Measurements from ENCODE around the gene ROR1. TPM values are rescaled to one million over a fixed set of nuclear protein-coding genes. Genes with fewer than 3 reads are reported as not detected.

Gene ROR1
- total and polyA plus RNA-seq, 3 experiments from 2014 or later = not detected

DNA sequence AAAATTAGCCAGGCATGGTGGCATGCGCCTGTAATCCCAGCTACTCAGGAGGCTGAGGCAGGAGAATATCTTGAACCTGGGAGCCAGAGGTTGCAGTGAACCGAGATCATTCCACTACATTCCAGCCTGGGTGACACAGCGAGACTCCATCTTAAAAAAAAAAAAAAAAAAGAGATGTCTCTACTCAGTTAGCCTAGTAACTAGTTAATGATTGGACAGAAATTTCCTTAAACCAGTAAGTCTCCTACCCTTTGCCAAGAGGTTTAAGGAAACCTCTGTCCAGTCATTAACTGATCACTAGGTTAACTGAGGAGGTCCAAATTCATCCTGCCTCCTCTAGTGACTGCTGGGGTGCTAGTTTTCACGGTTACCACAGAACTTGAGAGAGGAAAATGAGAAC, 285.7 kb downstream of the ROR1 start:
- Histone ChIP-seq H3K4me3 (ENCODE audit: low read length) (no peak overlapping the region), H3K36me3 (ENCODE audit: insufficient read depth, low read length) (no peaks in the 10 kb centered on the region), H3K4me1 (ENCODE audit: insufficient read depth, low read length) (no peaks in the 10 kb centered on the region), H3K27ac (ENCODE audit: low read depth, low read length) (no peak overlapping the region), H3K9me3 (ENCODE audit: low read length) (no peaks in the 10 kb centered on the region), H3K27me3 (ENCODE audit: insufficient read depth, low read length, poor library complexity, severe bottlenecking) (no peaks in the 10 kb centered on the region)
- Mint-ChIP-seq H3K27me3 (peaks cover 7 to 28% of the 10 kb centered on the region in 2 donors), H3K9me3 (peaks cover 0 to 11% (median 4%) of the 10 kb centered on the region in 5 donors), H3K36me3 (no peaks in the 10 kb centered on the region), H3K4me3 (no peak overlapping the region), H3K4me1 (no peaks in the 10 kb centered on the region), H3K27ac (no peak overlapping the region)
- ChIA-PET POLR2A (no interaction called here), CTCF (no interaction called here)
- no peak for DNase-seq

DNA sequence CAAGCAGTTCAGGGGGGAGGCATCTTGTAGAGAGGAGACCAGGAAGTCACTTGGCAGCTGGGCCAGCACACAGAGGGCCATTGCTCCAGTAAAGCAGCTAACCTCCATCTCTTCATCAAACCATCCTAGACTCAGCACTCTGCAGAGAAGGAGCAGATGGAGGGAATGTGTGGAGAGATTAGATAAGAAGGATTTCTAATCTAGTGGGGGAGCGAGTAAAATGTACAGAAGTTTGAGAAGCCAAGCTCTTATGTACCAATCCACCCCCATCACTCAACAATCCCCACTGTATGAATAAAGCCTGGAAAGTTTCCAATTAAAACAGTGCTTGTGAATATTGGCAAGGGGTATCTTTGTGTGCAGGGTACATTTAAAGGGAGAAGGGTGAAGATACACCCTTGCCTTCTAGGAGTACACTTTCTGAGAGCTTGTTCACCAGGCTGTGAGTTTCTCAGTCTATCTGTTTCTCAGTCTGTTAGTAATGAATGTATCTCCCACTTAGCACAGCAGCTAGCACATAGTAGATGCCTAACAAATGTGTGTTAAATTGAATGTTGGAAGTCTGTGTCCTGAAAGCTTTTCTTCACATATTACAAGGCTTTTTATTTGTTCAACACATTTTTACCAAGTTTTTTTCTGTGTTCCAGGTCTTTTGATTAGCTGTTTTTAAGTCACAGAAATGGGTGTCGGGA, 286.9 kb downstream of the ROR1 start:
- H3K4me3 ChIP-seq (ENCODE audit: low read length) = no peak overlapping the region
- CTCF ChIA-PET = no interaction called here
- Mint-ChIP-seq H3K27me3 (peaks cover 9 to 28% of the 10 kb centered on the region in 2 donors), H3K9me3 (peaks cover 0 to 11% (median 4%) of the 10 kb centered on the region in 5 donors), H3K36me3 (no peaks in the 10 kb centered on the region), H3K27ac (no peak overlapping the region), H3K4me3 (no peak overlapping the region), H3K4me1 (no peaks in the 10 kb centered on the region)
- H3K9me3 ChIP-seq (ENCODE audit: low read length) = no peaks in the 10 kb centered on the region
- no peaks in the 10 kb centered on the region for H3K36me3 ChIP-seq (ENCODE audit: insufficient read depth, low read length)
- POLR2A ChIA-PET = no interaction called here
- no peak overlapping the region for H3K27ac ChIP-seq (ENCODE audit: low read depth, low read length)
- DNase-seq = no peak
- H3K27me3 ChIP-seq (ENCODE audit: insufficient read depth, low read length, poor library complexity, severe bottlenecking) = no peaks in the 10 kb centered on the region
- no peaks in the 10 kb centered on the region for H3K4me1 ChIP-seq (ENCODE audit: insufficient read depth, low read length)

DNA sequence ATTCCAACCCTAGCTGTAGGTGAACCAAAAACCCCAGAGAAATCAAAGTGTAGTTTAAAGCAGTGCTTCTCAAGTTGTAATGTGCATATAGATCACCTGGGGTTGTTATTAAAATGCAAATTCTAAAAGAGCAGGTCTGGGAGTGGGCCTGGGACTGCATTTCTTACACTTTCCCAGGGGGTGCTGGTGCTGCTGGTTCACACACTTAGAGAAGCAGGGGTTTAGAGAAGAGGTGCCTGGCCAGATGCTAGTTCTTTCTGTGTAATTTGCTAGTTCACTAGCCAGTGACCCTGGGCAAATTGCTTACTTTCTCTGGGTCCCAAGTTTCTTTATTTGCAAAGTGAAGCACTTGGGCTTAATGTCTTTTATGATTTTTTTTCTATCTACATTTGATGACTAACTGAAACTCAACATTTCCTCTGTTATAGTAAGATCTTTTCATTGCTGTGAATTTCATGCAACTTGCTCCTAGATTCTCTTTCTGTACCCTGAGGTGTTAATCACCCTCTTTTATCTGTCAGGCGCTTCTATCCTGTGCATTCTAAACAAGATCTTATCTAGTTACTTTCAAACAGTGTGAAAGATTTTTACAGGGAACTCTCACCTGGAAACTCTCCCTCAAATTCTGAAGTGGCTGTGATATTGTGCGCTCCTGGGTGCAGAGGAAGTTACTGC, 287.8 kb downstream of the ROR1 start:
- DNase-seq = no peak
- Mint-ChIP-seq H3K4me3 (no peak overlapping the region), H3K4me1 (no peaks in the 10 kb centered on the region), H3K36me3 (no peaks in the 10 kb centered on the region), H3K27ac (no peak overlapping the region), H3K27me3 (peaks cover 9 to 32% of the 10 kb centered on the region in 2 donors), H3K9me3 (peaks cover 0 to 11% (median 4%) of the 10 kb centered on the region in 5 donors)
- ChIA-PET POLR2A (no interaction called here), CTCF (no interaction called here)
- Histone ChIP-seq H3K9me3 (ENCODE audit: low read length) (no peaks in the 10 kb centered on the region), H3K27me3 (ENCODE audit: insufficient read depth, low read length, poor library complexity, severe bottlenecking) (no peaks in the 10 kb centered on the region), H3K4me3 (ENCODE audit: low read length) (no peak overlapping the region), H3K4me1 (ENCODE audit: insufficient read depth, low read length) (no peaks in the 10 kb centered on the region), H3K27ac (ENCODE audit: low read depth, low read length) (no peak overlapping the region), H3K36me3 (ENCODE audit: insufficient read depth, low read length) (no peaks in the 10 kb centered on the region)

DNA sequence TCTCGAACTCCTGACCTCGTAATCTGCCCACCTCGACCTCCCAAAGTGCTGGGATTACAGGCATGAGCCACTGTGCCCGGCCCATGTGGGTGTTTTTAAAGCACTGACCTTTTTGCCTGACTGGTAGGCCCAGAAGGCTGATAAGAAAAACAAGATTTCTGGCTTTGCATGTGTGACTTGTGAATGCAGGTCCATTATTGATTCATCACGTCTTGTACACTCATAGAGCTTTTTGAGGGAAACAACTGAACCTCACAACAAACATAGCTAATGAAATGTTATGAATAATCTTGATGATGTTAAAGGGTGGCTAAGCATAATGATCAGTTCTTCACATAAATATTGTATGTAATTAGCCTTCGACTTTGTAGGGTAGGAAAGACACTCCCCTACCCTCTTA, 288.7 kb downstream of the ROR1 start:
- Mint-ChIP-seq H3K4me1 (no peaks in the 10 kb centered on the region), H3K4me3 (no peak overlapping the region), H3K36me3 (no peaks in the 10 kb centered on the region), H3K9me3 (peaks cover 0 to 11% (median 4%) of the 10 kb centered on the region in 5 donors), H3K27ac (no peak overlapping the region), H3K27me3 (peaks cover 9 to 32% of the 10 kb centered on the region in 2 donors)
- DNase-seq = no peak
- Histone ChIP-seq H3K36me3 (ENCODE audit: insufficient read depth, low read length) (no peaks in the 10 kb centered on the region), H3K27me3 (ENCODE audit: insufficient read depth, low read length, poor library complexity, severe bottlenecking) (no peaks in the 10 kb centered on the region), H3K4me1 (ENCODE audit: insufficient read depth, low read length) (no peaks in the 10 kb centered on the region), H3K9me3 (ENCODE audit: low read length) (no peaks in the 10 kb centered on the region), H3K4me3 (ENCODE audit: low read length) (no peak overlapping the region), H3K27ac (ENCODE audit: low read depth, low read length) (no peak overlapping the region)
- ChIA-PET POLR2A (no interaction called here), CTCF (no interaction called here)

DNA sequence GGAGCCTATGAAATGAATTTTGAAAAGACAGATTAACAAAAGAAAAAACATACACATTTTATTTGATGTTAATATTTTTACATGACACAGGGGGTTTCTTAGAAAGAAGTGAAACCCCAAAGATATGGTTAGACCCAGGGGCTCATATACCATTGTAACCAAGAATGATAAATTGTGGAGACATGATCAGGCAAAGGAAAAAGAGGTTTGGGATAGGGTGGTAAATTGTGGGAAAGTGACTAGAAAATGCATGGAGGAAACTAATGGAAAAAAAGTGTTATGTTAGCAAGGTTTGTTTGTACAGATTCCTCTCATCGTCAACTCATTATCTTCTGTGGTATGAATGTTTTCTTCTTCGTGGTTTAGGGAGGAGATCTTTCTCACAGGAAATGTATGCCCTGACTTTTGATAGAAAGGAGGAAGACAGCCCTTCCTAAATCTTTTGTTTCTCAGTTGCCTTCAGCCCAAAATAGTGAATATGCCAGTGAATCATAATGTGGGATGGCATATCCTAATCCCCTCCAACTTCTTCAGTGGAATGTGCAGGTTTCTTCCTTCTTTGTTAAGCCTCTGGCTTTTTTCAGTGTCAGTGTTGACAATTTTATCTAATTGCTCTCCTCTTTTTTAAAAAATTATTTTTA, 289.2 kb downstream of the ROR1 start:
- Mint-ChIP-seq H3K4me3 (no peak overlapping the region), H3K27ac (no peak overlapping the region), H3K27me3 (peaks cover 9 to 32% of the 10 kb centered on the region in 2 donors), H3K4me1 (no peaks in the 10 kb centered on the region), H3K9me3 (peaks cover 0 to 9% (median 4%) of the 10 kb centered on the region in 5 donors), H3K36me3 (no peaks in the 10 kb centered on the region)
- no peak overlapping the region for H3K4me3 ChIP-seq (ENCODE audit: low read length)
- H3K27me3 ChIP-seq (ENCODE audit: insufficient read depth, low read length, poor library complexity, severe bottlenecking) = no peaks in the 10 kb centered on the region
- H3K27ac ChIP-seq (ENCODE audit: low read depth, low read length) = no peak overlapping the region
- no peaks in the 10 kb centered on the region for H3K4me1 ChIP-seq (ENCODE audit: insufficient read depth, low read length)
- H3K36me3 ChIP-seq (ENCODE audit: insufficient read depth, low read length) = no peaks in the 10 kb centered on the region
- ChIA-PET CTCF (no interaction called here), POLR2A (no interaction called here)
- no peaks in the 10 kb centered on the region for H3K9me3 ChIP-seq (ENCODE audit: low read length)
- no peak for DNase-seq

DNA sequence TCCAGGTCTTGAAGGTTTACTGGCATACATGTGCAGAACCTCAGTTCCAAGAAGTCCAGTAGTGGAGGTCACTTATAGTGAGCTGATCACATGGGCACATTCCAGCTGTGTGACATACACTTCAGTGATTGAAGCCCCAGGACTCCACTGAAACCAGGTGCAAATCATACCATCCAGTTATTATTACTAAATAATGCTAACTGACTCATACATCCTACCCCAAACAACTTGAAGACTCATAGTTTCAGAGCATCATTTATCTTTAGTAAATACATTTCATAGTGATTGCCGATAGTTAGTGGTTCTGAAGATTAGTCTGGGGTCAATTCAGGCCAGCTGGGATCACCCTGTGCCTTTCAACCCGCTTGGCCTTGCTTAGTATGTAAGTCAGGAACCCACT, 291.8 kb downstream of the ROR1 start:
- Mint-ChIP-seq H3K9me3 (peaks cover 0 to 9% (median 0%) of the 10 kb centered on the region in 5 donors), H3K4me3 (no peak overlapping the region), H3K27ac (no peak overlapping the region), H3K4me1 (no peaks in the 10 kb centered on the region), H3K27me3 (peaks cover 10 to 32% of the 10 kb centered on the region in 2 donors), H3K36me3 (no peaks in the 10 kb centered on the region)
- DNase-seq = no peak
- no peaks in the 10 kb centered on the region for H3K27me3 ChIP-seq (ENCODE audit: insufficient read depth, low read length, poor library complexity, severe bottlenecking)
- ChIA-PET CTCF (no interaction called here), POLR2A (no interaction called here)
- no peak overlapping the region for H3K27ac ChIP-seq (ENCODE audit: low read depth, low read length)
- no peaks in the 10 kb centered on the region for H3K4me1 ChIP-seq (ENCODE audit: insufficient read depth, low read length)
- no peaks in the 10 kb centered on the region for H3K36me3 ChIP-seq (ENCODE audit: insufficient read depth, low read length)
- no peaks in the 10 kb centered on the region for H3K9me3 ChIP-seq (ENCODE audit: low read length)
- no peak overlapping the region for H3K4me3 ChIP-seq (ENCODE audit: low read length)

DNA sequence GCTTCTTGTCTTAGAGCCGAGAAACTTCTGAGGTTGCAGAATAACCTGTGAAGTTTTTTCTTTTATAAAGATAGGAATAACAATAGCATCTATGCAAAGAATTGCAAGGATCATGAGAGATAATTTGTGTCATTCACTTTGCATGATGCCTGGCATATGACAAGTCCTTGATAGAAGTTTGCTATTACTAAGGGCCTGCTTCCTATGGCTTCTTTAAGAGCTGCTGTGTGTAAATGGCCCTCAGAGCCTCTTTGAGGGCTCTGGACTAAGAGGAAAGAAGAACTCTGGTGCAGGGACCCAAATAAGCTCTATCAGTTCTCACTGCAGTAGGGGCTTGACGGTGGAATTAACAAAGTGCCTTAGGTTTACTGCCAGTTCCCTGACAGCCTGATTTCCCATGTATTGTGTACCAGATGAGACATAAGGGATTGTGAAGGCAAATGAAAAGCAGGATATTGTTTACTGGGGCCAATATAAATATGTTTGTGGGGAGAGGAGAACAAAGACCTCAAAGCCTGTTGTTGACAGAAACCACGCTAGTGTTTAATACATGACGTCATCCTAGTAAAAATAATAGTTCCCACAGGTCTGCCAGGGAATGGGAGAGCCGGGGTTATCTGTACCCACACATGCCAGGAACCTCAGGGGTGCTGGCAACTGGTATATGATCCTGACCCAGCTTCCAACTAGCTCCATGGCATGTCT, 298.4 kb downstream of the ROR1 start:
- no peaks in the 10 kb centered on the region for H3K9me3 ChIP-seq (ENCODE audit: low read length)
- Mint-ChIP-seq H3K27me3 (peaks cover 3 to 13% of the 10 kb centered on the region in 2 donors), H3K27ac (no peak overlapping the region), H3K36me3 (no peaks in the 10 kb centered on the region), H3K9me3 (peaks cover 0 to 1% (median 0%) of the 10 kb centered on the region in 5 donors), H3K4me1 (no peaks in the 10 kb centered on the region), H3K4me3 (no peak overlapping the region)
- no peaks in the 10 kb centered on the region for H3K27me3 ChIP-seq (ENCODE audit: insufficient read depth, low read length, poor library complexity, severe bottlenecking)
- H3K36me3 ChIP-seq (ENCODE audit: insufficient read depth, low read length) = no peaks in the 10 kb centered on the region
- ChIA-PET POLR2A (no interaction called here), CTCF (no interaction called here)
- H3K27ac ChIP-seq (ENCODE audit: low read depth, low read length) = no peak overlapping the region
- no peaks in the 10 kb centered on the region for H3K4me1 ChIP-seq (ENCODE audit: insufficient read depth, low read length)
- H3K4me3 ChIP-seq (ENCODE audit: low read length) = no peak overlapping the region
- DNase-seq = no peak

DNA sequence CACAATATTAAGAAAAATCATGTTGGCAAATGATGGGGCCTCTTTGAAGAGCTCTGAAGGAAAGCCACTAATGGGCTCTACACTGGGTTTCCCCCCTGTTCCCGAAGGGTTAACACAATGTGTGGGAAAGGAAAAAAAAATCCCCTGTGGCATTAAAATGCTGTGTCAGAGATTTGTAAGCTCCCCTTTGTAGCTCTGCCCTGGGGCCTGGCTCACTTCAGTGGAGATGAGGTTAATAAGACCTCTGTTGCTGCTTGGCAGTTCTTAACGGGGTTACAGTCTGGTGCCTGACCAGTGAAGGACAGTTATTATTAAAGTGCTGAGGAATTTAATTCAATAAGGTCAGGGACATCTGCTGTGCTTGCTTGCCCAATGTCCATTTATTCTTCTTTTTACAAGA, 299.9 kb downstream of the ROR1 start:
- H3K27ac Mint-ChIP-seq = no peak overlapping the region
- no peaks in the 10 kb centered on the region for H3K4me1 ChIP-seq (ENCODE audit: insufficient read depth, low read length)
- peaks cover 3 to 13% of the 10 kb centered on the region in 2 donors for H3K27me3 Mint-ChIP-seq
- H3K27me3 ChIP-seq (ENCODE audit: insufficient read depth, low read length, poor library complexity, severe bottlenecking) = no peaks in the 10 kb centered on the region
- H3K4me3 ChIP-seq (ENCODE audit: low read length) = no peak overlapping the region
- H3K9me3 Mint-ChIP-seq = peaks cover 0 to 1% (median 0%) of the 10 kb centered on the region in 5 donors
- no peaks in the 10 kb centered on the region for H3K9me3 ChIP-seq (ENCODE audit: low read length)
- POLR2A ChIA-PET = no interaction called here
- CTCF ChIA-PET = no interaction called here
- no peak overlapping the region for H3K4me3 Mint-ChIP-seq
- DNase-seq = no peak
- no peak overlapping the region for H3K27ac ChIP-seq (ENCODE audit: low read depth, low read length)
- no peaks in the 10 kb centered on the region for H3K36me3 Mint-ChIP-seq
- H3K4me1 Mint-ChIP-seq = no peaks in the 10 kb centered on the region
- H3K36me3 ChIP-seq (ENCODE audit: insufficient read depth, low read length) = no peaks in the 10 kb centered on the region

All from CD8-positive, alpha-beta memory T cell (primary cell).